Prostate gland (tissue), 2 donors: ENCODE results near the gene KLHL35.

ENCODE experiments used
- CTCF ChIP-seq, 4 experiments: fragments of 200-600 bp in 2 of 4; fragments of 450-650 bp in 2 of 4; sonication (generic) in 2 of 4; IDR thresholded peaks; 1 replicate in 3 of 4; 2 replicates in 1 of 4; pipeline ENCODE4 v1.5.1; 2016 to 2019; ENCODE audit warnings: antibody characterized with exemption in 4 of 4, mild to moderate bottlenecking in 2 of 4, moderate library complexity in 2 of 4
- POLR2A ChIP-seq: fragments of 450-650 bp; IDR thresholded peaks from one replicate; pipeline ENCODE4 v1.6.1; 2016; ENCODE audit warnings: antibody characterized with exemption, mild to moderate bottlenecking
- POLR2AphosphoS5 ChIP-seq: sonication (generic); formaldehyde crosslinking; IDR thresholded peaks from one replicate; pipeline ENCODE4 v1.6.1; 2017; ENCODE audit warnings: antibody characterized with exemption

GRCh38 chr11:75434051-75434450 is 1.0 kb upstream of the KLHL35 start:
- TF ChIP-seq POLR2A (no peak), CTCF (IDR thresholded peaks at IDR 0.05) (no peak), POLR2AphosphoS5 (no peak)
